WTC11 (cell line): ENCODE data around the gene PLPP1.

Experiments used
- ATF1 ChIP-seq: sonication (generic); formaldehyde crosslinking; IDR thresholded peaks from 2 replicates; pipeline ENCODE4 v1.8.1; 2023; ENCODE audit warnings: mild to moderate bottlenecking, moderate library complexity, missing genetic modification reagents
- ATF2 ChIP-seq: sonication (generic); formaldehyde crosslinking; IDR thresholded peaks from 2 replicates; pipeline ENCODE4 v1.8.1; 2022; ENCODE audit warnings: low read depth, missing genetic modification reagents, borderline replicate concordance
- CREB1 ChIP-seq: sonication (generic); formaldehyde crosslinking; IDR thresholded peaks from 2 replicates; pipeline ENCODE4 v1.8.0; 2023; ENCODE audit warnings: mild to moderate bottlenecking, missing genetic modification reagents
- CTCF ChIP-seq: fragments of 200-600 bp; IDR thresholded peaks from 2 replicates; pipeline ENCODE4 v1.8.0; 2022; ENCODE audit warnings: antibody characterized with exemption
- ETV6 ChIP-seq: sonication (generic); formaldehyde crosslinking; IDR thresholded peaks from 2 replicates; pipeline ENCODE4 v1.8.1; 2022; ENCODE audit warnings: mild to moderate bottlenecking, missing genetic modification reagents
- SMAD3 ChIP-seq: sonication (generic); formaldehyde crosslinking; IDR thresholded peaks from 2 replicates; pipeline ENCODE4 v1.8.0; 2022; ENCODE audit warnings: missing genetic modification reagents, mild to moderate bottlenecking, borderline replicate concordance
- SP1 ChIP-seq: sonication (generic); formaldehyde crosslinking; conservative IDR thresholded peaks from 2 replicates; pipeline ENCODE4 v1.8.1; 2022; ENCODE audit warnings: missing genetic modification reagents
- ZMAT4 ChIP-seq: fragments of 250-450 bp; sonication (Bioruptor Pico); IDR thresholded peaks from 2 replicates; pipeline ENCODE4 v1.9.0; 2021; ENCODE audit warnings: mild to moderate bottlenecking

GRCh38 chr5:55509796-55510522 is 24.8 kb downstream of the PLPP1 start:
- TF ChIP-seq SMAD3 (no peak), CREB1 (CRISPR knock-in tag) (no peak), CTCF (no peak), ZMAT4 (CRISPR knock-in tag) (no peak), ATF1 (CRISPR knock-in tag) (no peak), ATF2 (CRISPR knock-in tag) (no peak), SP1 (CRISPR knock-in tag) (no peak), ETV6 (CRISPR knock-in tag) (no peak)
